HG02678 (cell line): Measurements from ENCODE around the gene TMEM204.
"Not testable (repeated sequence)": the region's sequence is repeated elsewhere in the genome, so short reads cannot be mapped to it uniquely, and the experiment has no call there.

ENCODE experiments used
- ATAC-seq: cut with Tn5 transposase; IDR thresholded peaks from one replicate; pipeline ENCODE4 v1.9.1; 2021; ENCODE audit warnings: mild to moderate bottlenecking, moderate library complexity; ENCODE audit not compliant: unreplicated experiment

TMEM204 gene

DNA sequence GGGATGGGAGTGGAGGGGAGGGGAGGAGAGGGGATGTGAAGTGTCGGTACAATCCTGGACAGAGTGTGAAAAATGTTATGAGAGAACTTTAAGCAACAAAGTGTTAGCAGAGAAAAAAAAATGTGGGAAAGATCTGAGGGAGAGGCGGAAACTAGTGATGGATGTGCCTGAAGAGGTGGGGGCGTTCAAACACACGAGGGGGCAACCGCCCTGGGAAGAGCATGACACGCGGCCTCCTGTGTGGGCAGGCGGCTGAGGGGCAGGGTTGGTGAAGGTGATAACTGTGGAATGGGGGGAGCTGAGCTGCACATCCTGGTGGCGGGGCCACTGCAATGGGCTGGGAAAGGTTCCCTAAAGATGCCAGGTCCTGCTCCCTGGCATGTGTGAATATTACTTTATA, 48.3 kb downstream of the TMEM204 start:
- no peak for ATAC-seq

DNA sequence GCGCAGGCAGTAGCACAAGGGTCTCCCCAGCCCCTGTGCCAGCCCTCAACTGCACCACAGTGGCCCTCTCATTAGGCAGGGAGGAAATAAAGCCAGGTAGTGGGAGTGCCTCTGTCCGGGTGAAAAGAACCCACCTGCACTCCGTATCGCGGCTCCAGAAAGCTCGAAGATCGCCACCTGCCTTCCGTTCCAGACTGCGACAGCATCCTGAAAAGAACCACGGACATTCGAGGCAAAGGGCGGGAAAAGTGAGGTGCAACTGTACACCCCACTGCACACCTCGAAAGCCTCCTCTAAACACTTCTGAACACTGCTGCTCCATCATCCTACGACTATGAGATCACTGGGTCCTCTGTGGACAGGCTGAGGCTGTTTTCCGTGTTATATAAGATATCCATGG, 49.7 kb downstream of the TMEM204 start:
- no peak for ATAC-seq

DNA sequence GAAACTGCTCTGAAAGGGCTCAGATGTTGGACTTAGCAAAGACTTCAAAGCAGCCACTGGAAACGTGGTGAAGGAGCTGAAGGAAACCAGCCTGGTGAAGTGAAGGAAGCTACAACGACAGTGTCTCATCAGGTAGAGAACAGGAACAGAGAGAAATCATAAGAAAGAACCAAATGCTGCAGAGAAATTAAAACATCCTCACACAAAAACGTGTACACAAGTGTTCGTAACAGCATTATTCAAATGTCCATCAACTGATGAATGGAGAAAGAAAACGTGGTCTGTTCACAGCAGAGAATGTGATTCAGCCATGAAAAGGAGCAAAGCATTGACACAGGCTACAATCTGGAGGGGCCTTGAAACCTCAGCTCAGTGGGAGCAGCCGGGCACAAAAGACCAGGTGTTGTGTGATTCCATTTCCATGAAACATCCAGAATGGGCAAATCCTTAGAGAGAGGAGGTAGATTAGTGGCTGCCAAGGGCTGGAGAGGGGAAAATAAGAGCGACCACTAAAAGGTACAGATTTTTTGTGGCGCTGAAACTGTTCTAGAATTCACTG, 51.5 kb downstream of the TMEM204 start:
- no peak for ATAC-seq

DNA sequence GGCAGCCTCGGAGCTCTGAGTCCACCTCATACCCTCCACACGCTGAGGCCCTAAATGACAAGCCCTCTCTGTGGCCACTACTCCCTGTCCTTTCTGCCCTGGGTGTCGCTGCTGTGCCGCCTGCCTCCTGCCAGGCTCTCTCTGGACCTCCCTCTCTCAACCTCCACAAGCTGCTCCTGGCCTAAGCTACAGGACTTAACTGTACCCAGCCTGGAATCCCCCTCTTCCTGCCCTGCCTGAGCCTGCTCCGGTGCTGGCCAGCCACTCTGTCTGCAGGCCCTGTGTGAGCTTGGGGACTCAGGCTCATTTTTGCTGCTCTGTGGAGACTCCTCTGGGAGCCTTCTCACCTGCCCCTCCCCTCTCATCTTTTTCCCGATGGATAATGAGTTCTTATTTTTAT, 56.9 kb downstream of the TMEM204 start:
- ATAC-seq: no peak

DNA sequence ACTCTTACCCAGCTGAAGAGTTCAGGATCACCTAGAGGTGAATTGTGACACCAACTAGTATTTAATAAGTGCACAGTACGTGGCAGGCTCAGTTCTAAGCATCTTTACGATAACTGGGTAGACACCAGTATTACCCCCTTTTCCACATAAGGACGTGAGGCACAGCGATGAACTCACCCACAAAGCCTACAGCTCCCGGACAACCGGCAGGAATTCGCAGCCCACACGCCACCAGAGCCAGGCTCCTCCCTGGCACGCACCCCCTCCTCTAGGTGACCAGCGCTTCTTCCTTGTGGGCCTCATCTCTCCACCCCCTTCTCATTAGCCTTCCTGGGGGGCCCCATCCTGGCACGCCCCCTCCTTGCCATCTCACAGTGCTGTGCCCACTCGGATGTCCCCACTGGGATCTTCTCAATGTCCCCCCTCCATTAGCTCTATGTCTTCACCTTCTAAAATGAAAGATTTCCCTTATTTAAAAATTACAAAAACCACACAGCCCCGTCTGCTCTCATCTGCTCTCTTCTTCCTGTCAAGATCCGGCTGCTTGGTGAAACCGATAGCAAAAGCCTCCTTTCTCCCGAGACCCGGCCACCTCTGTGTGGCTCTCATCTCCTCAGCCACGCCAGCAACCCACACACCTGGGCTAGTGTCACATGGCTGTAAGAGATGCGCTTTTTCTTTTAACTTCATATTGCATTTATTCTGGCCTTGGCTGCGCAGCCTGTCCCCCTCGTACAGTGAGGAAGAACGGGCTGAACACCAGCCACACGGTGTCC, 57.7 kb downstream of the TMEM204 start:
- no peak for ATAC-seq

DNA sequence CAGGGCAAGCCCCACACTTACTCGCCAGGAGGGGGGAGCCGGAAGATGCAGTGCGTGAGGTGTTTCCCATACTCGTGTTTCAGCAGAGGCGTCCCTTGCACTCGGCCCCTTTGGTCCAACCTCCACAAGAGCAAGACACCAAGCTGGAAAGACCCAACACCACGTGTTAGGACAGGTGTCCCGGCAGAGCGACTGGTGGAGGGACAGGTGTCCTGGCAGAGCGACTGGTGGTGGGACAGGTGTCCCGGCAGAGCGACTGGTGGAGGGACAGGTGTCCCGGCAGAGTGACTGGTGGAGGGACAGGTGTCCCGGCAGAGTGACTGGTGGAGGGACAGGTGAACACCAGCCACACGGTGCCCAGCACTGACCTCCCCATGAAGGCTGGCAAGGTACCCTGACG, 59.0 kb downstream of the TMEM204 start:
- no peak for ATAC-seq

DNA sequence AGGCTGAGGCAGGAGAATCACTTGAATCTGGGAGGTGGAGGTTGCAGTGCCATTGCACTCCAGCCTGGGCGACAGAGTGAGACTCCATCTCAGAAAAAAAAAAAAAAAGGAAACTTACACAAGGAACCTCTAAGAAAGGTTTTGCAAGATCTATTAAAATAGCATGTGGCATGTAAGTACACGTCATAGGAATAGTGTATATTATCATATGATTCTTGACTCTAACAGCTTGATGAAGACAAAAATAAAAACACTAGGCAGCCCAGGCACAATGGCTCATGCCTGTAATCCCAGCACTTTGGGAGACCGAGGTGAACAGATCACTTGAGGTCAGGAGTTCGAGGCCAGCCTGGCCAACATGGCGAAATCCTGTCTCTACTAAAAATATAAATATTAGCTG, 62.0 kb downstream of the TMEM204 start:
- ATAC-seq: not testable (repeated sequence)

DNA sequence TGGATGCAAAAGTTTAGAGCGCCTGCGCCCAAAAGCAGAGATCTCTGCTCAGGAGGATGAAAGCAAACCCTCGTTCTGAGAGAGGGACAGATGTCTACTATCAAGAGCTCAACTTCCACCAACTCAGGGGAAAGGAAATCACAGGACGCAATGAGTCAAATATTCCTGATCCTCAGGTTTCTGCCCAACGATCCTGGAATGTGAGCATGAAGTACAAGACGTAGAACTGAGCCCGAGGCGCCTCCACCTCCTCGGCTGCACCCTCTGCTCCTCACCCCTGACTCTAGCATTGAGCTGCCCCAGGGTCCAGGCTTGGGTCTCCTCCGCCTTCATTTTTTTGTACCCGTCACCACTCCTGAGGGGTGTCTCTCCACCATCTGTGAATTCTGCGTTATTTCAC, 63.0 kb downstream of the TMEM204 start:
- no peak for ATAC-seq

DNA sequence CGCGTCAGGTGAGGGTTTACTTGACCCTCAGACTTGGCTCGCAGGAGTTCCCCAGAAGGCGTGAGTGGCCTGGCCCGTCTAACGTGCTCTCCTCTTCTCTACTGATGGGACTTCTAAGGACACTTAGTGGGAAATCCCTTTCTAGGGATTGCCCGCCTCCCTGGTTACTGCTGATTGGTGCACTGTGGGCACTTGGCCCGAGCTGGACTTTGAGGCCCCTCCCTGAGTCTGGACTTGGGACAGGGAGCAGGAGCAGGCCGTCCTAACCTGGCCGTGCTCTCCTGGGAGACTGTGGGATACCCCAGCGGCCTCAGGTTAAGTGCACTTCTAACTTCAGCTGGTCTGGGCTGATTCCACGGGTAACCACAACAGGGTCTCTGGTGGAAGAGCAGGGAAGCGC, 63.7 kb downstream of the TMEM204 start:
- no peak for ATAC-seq

DNA sequence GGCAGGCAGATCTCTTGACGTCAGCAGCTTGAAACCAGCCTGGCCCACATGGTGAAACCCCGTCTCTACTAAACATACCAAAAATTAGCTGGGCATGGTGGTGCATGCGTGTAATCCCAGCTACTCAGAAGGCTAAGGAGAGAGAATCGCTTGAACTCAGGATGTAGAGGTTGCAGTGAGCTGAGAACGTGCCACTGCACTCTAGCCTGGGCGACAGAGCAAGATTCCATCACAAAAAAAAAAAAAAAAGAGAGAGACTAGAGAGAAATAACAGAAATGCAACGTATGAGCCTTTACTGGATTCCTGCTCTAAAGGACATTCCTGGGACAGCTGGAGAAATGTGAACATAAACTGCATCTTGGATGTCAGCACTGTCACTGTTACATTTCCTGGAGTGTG, 67.6 kb downstream of the TMEM204 start:
- ATAC-seq: no peak

DNA sequence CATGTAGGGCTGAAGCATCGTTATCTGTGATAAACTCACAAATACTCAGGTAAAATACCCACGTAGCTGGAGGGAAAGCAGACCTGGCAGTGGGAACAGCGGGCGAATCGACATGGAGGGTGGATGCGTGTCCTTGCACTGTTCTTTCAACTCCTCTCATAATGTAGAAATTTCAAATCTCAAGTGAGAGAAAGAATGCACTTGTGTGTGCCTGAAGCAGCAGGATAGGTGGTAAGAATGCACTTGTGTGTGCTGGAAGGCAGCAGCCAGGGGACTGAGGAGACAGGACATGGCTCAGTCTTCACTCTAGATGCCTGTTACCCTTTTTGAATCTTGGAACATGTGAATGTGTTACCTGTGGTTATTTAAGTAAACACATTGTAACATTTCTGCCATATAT, 68.0 kb downstream of the TMEM204 start:
- no peak for ATAC-seq

DNA sequence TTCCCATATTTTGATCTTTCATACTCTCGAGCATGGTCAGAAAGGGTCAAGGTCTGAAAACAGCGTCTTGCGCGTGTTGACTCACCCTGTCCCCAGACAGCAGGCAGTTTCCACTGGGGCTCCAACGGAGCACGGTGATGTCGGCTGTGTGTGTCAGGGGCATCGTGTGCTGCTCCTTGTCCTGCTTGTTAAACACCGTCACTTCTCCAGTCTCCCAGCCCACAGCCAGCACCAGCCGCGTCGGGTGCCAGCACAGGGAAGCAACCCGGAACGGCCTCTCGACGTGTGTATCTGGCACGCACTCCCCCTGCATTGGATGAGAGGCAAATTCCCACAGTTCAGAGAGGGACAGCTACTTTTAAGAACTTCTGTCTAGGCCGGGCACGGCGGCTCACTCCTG, 68.8 kb downstream of the TMEM204 start:
- no peak for ATAC-seq
